ENCODE results near the gene RAPGEF2.

- TF ChIP-seq CTCF (IDR thresholded peaks at IDR 0.05) (no peak), EZH2 (IDR thresholded peaks at IDR 0.05; ENCODE audit: borderline replicate concordance, insufficient read depth, low read depth, low read length, poor library complexity, severe bottlenecking) (no peak)
Measured at GRCh38 chr4:159349332-159349731, 246.5 kb downstream of the RAPGEF2 start.

Data from B cell (primary cell).